Thyroid gland (tissue), 4 donors: ENCODE data around the gene TXNL1. TPM values are rescaled to one million over a fixed set of nuclear protein-coding genes. Genes with fewer than 3 reads are reported as not detected.

Experiments used
- DNase-seq, 2 donors: peaks; one replicate each; pipeline ENCODE4 v3.0.0-alpha.2; 2019
- H3K27ac ChIP-seq, 3 donors: fragments of 200-600 bp; sonication (generic); 1 replicate in 2 of 3; 2 replicates in 1 of 3; pipeline ENCODE4 v1.5.1; 2016 to 2019; ENCODE audit warnings: mild to moderate bottlenecking in 1 of 3, moderate library complexity in 1 of 3
- H3K27me3 ChIP-seq: fragments of 200-600 bp; sonication (generic); one replicate; pipeline ENCODE4 v1.5.1; 2019
- H3K36me3 ChIP-seq, 2 donors: fragments of 200-600 bp; sonication (generic); one replicate each; pipeline ENCODE4 v1.5.1; 2016 to 2019
- H3K4me1 ChIP-seq, 2 donors: fragments of 200-600 bp; sonication (generic); one replicate each; pipeline ENCODE4 v1.5.1; 2017 to 2019
- H3K4me3 ChIP-seq, 3 donors: fragments of 200-600 bp; sonication (generic); replicated peaks in 1 of 3; 1 replicate in 2 of 3; 2 replicates in 1 of 3; pipeline ENCODE4 v1.5.1; 2016; ENCODE audit warnings: mild to moderate bottlenecking in 1 of 3
- H3K9me3 ChIP-seq: fragments of 200-600 bp; sonication (generic); one replicate; pipeline ENCODE4 v1.5.1; 2017
- POLR2A ChIP-seq, 2 donors: fragments of 450-650 bp; IDR thresholded peaks; one replicate each; pipeline ENCODE4 v1.6.1; 2017; ENCODE audit warnings: antibody characterized with exemption in 2 of 2, mild to moderate bottlenecking in 2 of 2, moderate library complexity in 1 of 2
- WGBS, 2 donors: methylation state at CpG; one replicate each; pipeline ENCODE4 v1.1.5; 2017; 5-methylcytosine and 5-hydroxymethylcytosine counted together
- intact Hi-C: fragments of 100-400 bp; cut with DNase I; formaldehyde crosslinking; loops from one replicate; pipeline ENCODE4 v1.15.1; 2023
- total RNA-seq, 4 donors: library from RNA; depleted of rRNA; stranded (reverse); fragments of >200 nt; gene quantifications; one replicate each; pipeline ENCODE4 v1.2.3, GENCODE V29; 2016
- TF ChIP-seq, protein P1 (sequence below), 6 experiments: fragments of 200-600 bp in 3 of 6; fragments of 450-650 bp in 3 of 6; sonication (generic) in 3 of 6; IDR thresholded peaks; one replicate each; pipeline ENCODE4 v1.5.1; 2016 to 2019; ENCODE audit warnings: antibody characterized with exemption in 6 of 6, mild to moderate bottlenecking in 2 of 6, inconsistent platforms in 1 of 6, moderate library complexity in 1 of 6

Gene TXNL1
- total RNA-seq, 4 donors from 2014 or later: 151 to 242 (median 168) TPM

DNA sequence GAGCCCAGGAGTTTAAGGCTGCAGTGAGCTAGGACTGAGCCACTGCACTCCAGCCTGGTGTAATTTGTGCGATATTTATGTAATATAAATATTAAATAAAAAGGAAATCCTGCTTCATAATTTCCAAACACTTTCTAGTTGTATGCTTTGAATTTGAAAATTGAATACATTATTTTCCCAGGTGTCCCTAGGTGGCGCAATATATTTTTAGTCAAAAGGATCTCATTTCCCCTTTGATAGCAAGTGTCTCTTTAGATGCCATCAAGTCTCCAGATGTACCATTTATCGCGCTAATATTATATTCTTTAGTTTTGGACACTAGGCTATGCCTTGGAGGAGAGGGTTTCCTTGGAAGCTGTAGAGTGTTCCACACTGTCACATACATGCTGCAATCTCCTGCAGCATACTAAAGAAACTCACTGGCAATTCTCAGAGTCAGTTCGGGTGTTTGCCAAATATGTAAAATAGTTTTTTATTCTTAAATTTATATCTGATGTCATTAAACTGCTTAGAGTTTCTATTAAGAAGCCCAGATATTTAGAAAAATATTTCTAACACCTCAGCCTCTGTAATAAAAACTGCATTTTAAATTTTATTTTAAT lies 7.1 kb upstream of the TXNL1 start:
- no peaks in the 10 kb centered on the region for H3K27me3 ChIP-seq
- TF ChIP-seq POLR2A (IDR thresholded peaks at IDR 0.05): no peak
- TF ChIP-seq, protein P1, sequence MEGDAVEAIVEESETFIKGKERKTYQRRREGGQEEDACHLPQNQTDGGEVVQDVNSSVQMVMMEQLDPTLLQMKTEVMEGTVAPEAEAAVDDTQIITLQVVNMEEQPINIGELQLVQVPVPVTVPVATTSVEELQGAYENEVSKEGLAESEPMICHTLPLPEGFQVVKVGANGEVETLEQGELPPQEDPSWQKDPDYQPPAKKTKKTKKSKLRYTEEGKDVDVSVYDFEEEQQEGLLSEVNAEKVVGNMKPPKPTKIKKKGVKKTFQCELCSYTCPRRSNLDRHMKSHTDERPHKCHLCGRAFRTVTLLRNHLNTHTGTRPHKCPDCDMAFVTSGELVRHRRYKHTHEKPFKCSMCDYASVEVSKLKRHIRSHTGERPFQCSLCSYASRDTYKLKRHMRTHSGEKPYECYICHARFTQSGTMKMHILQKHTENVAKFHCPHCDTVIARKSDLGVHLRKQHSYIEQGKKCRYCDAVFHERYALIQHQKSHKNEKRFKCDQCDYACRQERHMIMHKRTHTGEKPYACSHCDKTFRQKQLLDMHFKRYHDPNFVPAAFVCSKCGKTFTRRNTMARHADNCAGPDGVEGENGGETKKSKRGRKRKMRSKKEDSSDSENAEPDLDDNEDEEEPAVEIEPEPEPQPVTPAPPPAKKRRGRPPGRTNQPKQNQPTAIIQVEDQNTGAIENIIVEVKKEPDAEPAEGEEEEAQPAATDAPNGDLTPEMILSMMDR (IDR thresholded peaks at IDR 0.05): peak in 4 of 6 experiments; percentile 18 to 57 (median 28)
- no peaks in the 10 kb centered on the region for H3K9me3 ChIP-seq
- no peaks in the 10 kb centered on the region for H3K36me3 ChIP-seq
- H3K27ac ChIP-seq: no peak overlapping the region
- WGBS, 2 donors: 68 to 73% methylated on average over 5 of the region's 5 CpGs
- DNase-seq: no peak
- intact Hi-C loops: no loop called here
- H3K4me1 ChIP-seq: no peaks in the 10 kb centered on the region
- no peak overlapping the region for H3K4me3 ChIP-seq

DNA sequence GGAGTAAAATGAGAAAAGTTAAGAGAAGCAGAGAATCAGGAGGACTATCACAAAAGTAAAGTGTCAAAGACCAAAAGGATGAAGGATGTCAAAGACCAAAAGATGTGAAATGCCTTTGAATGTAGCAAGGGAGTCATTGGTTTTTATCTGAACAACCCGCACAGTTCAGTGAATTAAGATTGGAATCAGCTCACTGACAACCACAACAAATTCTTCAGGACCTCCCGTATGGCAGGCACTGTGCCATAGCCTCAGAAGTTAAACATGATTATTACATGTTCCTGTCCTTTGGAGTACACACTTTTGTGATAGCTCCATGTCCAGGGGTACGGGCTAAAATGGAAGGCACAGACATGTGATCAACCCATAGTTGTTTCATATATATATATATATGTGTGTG lies 5.0 kb upstream of the TXNL1 start:
- peaks cover 0 to 6% of the 10 kb centered on the region in 2 donors for H3K4me1 ChIP-seq
- H3K27me3 ChIP-seq: no peaks in the 10 kb centered on the region
- no peaks in the 10 kb centered on the region for H3K9me3 ChIP-seq
- 88 to 90% methylated on average over 3 of the region's 3 CpGs for WGBS, 2 donors
- no peak overlapping the region for H3K4me3 ChIP-seq
- no peaks in the 10 kb centered on the region for H3K36me3 ChIP-seq
- H3K27ac ChIP-seq: no peak overlapping the region
- no peak for DNase-seq
- TF ChIP-seq, protein P1 (IDR thresholded peaks at IDR 0.05): no peak
- TF ChIP-seq POLR2A (IDR thresholded peaks at IDR 0.05): no peak
- intact Hi-C loops: no loop called here

GRCh38 chr18:56641714-56642337 lies 3.4 kb upstream of the TXNL1 start:
- no peak for DNase-seq
- Histone ChIP-seq H3K27ac (no peak overlapping the region), H3K4me1 (peaks cover 0 to 6% of the 10 kb centered on the region in 2 donors), H3K4me3 (no peak overlapping the region), H3K27me3 (no peaks in the 10 kb centered on the region), H3K36me3 (no peaks in the 10 kb centered on the region), H3K9me3 (no peaks in the 10 kb centered on the region)
- intact Hi-C loops: no loop called here
- 85 to 92% methylated on average over 8 of the region's 8 CpGs for WGBS, 2 donors
- TF ChIP-seq, protein P1 (IDR thresholded peaks at IDR 0.05): no peak
- no peak for TF ChIP-seq POLR2A (IDR thresholded peaks at IDR 0.05)

- intact Hi-C loops: no loop called here
- TF ChIP-seq, protein P1 (IDR thresholded peaks at IDR 0.05): no peak
- TF ChIP-seq POLR2A (IDR thresholded peaks at IDR 0.05): no peak
- Histone ChIP-seq H3K4me3 (no peak overlapping the region), H3K4me1 (peaks cover 13 to 18% of the 10 kb centered on the region in 2 donors), H3K27me3 (no peaks in the 10 kb centered on the region), H3K27ac (no peak overlapping the region), H3K9me3 (no peaks in the 10 kb centered on the region), H3K36me3 (no peaks in the 10 kb centered on the region)
- WGBS, 2 donors: 95 to 96% methylated on average over 9 of the region's 9 CpGs
- no peak for DNase-seq
Measured at GRCh38 chr18:56639571-56639970, 1.2 kb upstream of the TXNL1 start.

DNA sequence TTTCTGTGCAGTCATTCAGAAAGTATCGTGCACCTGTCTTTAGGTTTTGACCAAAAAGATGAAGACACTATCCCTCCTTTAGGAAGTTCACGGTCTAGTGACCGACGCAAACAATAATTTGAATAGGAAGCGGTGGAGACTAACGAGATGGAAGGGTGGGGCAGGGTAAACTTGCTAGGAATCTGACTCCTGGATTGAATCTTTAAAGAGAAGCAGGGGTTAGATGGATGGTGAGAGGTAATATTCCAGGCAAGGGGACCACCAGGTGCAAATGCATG lies 651 bp upstream of the TXNL1 start:
- Histone ChIP-seq H3K4me1 (peaks cover 17 to 23% of the 10 kb centered on the region in 2 donors), H3K27me3 (no peaks in the 10 kb centered on the region), H3K4me3 (peak overlapping the region in 2 of 3 donors; percentile 13 to 92), H3K27ac (peak overlapping the region; percentile 90 to 99 (median 98)), H3K9me3 (no peaks in the 10 kb centered on the region), H3K36me3 (no peaks in the 10 kb centered on the region)
- DNase-seq: no peak
- WGBS, 2 donors: 36 to 37% methylated on average over 6 of the region's 6 CpGs
- TF ChIP-seq, protein P1 (IDR thresholded peaks at IDR 0.05): no peak
- TF ChIP-seq POLR2A (IDR thresholded peaks at IDR 0.05): no peak
- intact Hi-C loops: no loop called here
